OCI-LY1 (cell line): ENCODE measurements around the gene RABEPK.

Source experiments
- CTCF ChIP-seq: fragments of 200-600 bp; sonication (generic), shearing (Covaris generic); IDR thresholded peaks from 2 replicates; pipeline ENCODE4 v1.5.1; 2017; ENCODE audit warnings: mild to moderate bottlenecking, antibody characterized with exemption, low read length, moderate library complexity, mixed read lengths
- EZH2 ChIP-seq: fragments of 200-600 bp; sonication (generic), shearing (Covaris generic); IDR thresholded peaks from 2 replicates; pipeline ENCODE4 v1.8.0; 2017; ENCODE audit warnings: borderline replicate concordance, mixed run types, mild to moderate bottlenecking, antibody characterized with exemption, low read length, moderate library complexity, mixed read lengths

- TF ChIP-seq CTCF (no peak), EZH2 (no peak)
Observed at GRCh38 chr9:125183054-125183453, 17.3 kb upstream of the RABEPK start.
